Adipocyte (in vitro differentiated cells): ENCODE data around the gene ANO4.
A peak's percentile ranks its signal among the peaks of the same experiment; 100 is the strongest.

Source experiments
- DNase-seq: peaks from one replicate; pipeline ENCODE4 v3.0.0-alpha.2; 2015; ENCODE audit warnings: low read depth
- H3K27me3 ChIP-seq: replicated peaks from 2 replicates; pipeline ENCODE4 v1.7.0; 2013; ENCODE audit warnings: mild to moderate bottlenecking, low read length, moderate library complexity; ENCODE audit not compliant: control insufficient read depth, insufficient read depth
- H3K36me3 ChIP-seq: 2 replicates; pipeline ENCODE4 v1.7.0; 2013; ENCODE audit warnings: low read length, mild to moderate bottlenecking, moderate library complexity; ENCODE audit not compliant: control insufficient read depth, insufficient read depth, severe bottlenecking
- H3K4me1 ChIP-seq: 2 replicates; pipeline ENCODE4 v1.7.0; 2013; ENCODE audit warnings: mild to moderate bottlenecking, low read length, moderate library complexity; ENCODE audit not compliant: control insufficient read depth, insufficient read depth
- H3K4me3 ChIP-seq: 2 replicates; pipeline ENCODE4 v1.7.0; 2013; ENCODE audit warnings: mild to moderate bottlenecking, low read length, moderate library complexity
- H3K9ac ChIP-seq: 2 replicates; pipeline ENCODE4 v1.7.0; 2013; ENCODE audit warnings: mild to moderate bottlenecking, low read length, moderate library complexity
- H3K9me3 ChIP-seq: 2 replicates; pipeline ENCODE4 v1.7.0; 2013; ENCODE audit warnings: mild to moderate bottlenecking, low read length, moderate library complexity; ENCODE audit not compliant: control insufficient read depth

The ANO4 gene

DNA sequence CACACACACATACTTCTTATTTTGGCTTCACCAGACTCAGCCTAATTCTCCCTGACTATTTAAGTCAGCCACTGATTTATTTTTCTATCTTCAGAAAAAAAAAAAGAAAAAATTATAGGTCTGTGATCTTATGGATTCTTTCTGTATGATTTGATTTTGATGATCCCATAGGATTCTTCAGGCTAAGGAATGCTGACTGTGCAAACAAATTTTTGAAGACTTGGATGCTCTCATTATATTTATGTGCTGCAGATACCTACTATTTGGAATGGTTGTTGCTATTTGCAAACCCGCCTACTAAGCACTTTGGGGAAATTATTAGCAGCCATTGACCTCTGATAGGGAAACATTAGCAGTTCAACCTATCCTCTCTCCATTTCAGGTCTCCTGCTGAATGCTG, 4.0 kb upstream of the ANO4 start:
- no peak overlapping the region for H3K9ac ChIP-seq
- no peak for DNase-seq
- peaks cover 7% of the 10 kb centered on the region for H3K4me1 ChIP-seq
- H3K36me3 ChIP-seq: no peaks in the 10 kb centered on the region
- no peaks in the 10 kb centered on the region for H3K9me3 ChIP-seq
- no peak overlapping the region for H3K4me3 ChIP-seq
- peaks cover 14% of the 10 kb centered on the region for H3K27me3 ChIP-seq

DNA sequence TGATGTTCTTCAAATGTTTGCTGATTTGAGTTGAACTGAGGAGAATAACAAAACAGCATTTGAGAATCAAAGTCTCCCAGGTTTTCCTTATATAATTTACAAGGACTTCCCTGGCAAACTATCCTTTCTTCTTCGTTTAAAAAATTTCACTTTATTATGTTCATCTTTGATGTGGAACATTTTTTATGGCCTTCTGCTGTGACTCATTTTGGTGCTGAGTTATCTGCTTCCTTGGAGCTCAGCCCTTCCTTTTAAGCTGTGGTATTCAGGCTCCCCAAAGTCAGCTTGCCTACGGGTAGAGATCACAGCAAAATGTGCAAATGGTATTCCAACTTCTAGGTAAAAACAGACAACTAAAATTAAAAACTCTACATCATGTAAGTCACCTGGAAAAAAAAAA, 1.4 kb upstream of the ANO4 start:
- Histone ChIP-seq H3K27me3 (peaks cover 22% of the 10 kb centered on the region), H3K9me3 (no peaks in the 10 kb centered on the region), H3K4me3 (no peak overlapping the region), H3K4me1 (peaks cover 7% of the 10 kb centered on the region), H3K36me3 (no peaks in the 10 kb centered on the region), H3K9ac (no peak overlapping the region)
- peak; percentile 31 for DNase-seq

DNA sequence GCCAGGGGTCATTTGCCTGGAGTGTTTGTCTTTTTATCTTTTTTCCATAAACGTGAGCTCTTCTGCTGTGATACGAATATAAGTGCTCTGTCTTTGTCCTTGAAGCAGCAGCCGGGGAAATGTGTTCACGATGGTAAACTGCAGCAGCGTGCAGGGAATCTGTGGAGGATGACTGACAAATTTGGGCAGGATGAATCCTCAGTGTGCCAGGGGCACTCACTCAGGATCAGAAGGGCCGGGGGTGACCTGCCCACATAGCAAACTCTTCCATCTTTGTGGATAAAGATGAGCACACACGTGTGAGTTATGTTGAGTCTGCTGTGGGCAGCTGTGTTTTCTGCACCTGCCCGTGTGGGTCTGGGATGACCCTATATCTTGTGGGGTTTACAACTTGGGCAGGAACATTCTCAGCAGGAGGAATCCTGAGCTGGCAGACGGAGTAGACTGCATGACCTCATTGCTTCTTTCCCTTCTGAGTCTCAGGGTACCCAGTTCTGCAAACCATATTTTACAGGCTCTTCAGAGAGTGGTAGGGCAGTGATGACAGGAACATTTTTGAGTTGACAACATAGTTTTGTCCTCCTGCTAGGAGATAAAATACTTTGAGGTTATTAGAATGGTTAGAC, 711 bp downstream of the ANO4 start:
- no peak overlapping the region for H3K9ac ChIP-seq
- peaks cover 22% of the 10 kb centered on the region for H3K27me3 ChIP-seq
- H3K4me1 ChIP-seq: peaks cover 7% of the 10 kb centered on the region
- H3K9me3 ChIP-seq: no peaks in the 10 kb centered on the region
- no peaks in the 10 kb centered on the region for H3K36me3 ChIP-seq
- no peak overlapping the region for H3K4me3 ChIP-seq
- DNase-seq: no peak

DNA sequence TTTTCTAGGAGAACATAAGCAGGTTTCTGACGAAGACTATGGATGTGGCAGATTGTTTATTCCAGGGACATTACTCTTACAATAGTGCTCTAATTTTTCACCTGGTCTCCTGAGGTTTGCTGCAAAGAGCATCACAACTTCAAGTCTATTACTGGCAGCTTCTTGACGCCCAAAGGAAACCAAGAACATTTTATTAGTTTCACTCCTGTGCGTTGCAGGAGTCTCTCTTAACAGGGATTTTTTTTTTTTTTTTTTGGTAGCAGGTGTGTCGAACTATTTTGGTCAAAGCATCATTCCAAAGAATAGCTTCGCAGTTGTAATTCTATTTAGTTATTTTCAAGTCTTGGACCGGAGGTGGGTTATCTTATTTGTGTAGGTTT, 1.2 kb downstream of the ANO4 start:
- H3K4me3 ChIP-seq: no peak overlapping the region
- DNase-seq: no peak
- H3K9me3 ChIP-seq: no peaks in the 10 kb centered on the region
- no peaks in the 10 kb centered on the region for H3K36me3 ChIP-seq
- peaks cover 7% of the 10 kb centered on the region for H3K4me1 ChIP-seq
- H3K27me3 ChIP-seq: peaks cover 22% of the 10 kb centered on the region
- H3K9ac ChIP-seq: no peak overlapping the region

DNA sequence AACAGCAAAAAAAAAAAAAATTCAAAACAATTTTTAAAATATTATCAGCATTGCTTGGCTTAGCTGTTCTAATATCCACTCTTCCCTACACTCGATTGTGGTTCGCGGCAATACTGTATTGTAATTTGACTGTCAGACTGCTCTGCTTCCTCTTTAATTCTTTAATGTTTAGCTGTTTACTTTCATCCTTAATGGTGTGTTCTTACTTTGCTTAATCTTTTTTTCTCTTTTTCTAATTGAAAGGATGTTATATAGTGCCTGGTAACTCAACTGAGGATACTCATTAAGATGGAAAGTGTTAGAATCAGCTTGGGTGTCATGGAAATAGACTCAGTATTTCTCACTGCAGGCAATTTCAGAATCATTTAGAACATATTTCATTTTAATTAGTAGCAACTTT, 2.0 kb downstream of the ANO4 start:
- no peak for DNase-seq
- Histone ChIP-seq H3K9ac (no peak overlapping the region), H3K36me3 (no peaks in the 10 kb centered on the region), H3K27me3 (peaks cover 22% of the 10 kb centered on the region), H3K9me3 (no peaks in the 10 kb centered on the region), H3K4me1 (peaks cover 7% of the 10 kb centered on the region), H3K4me3 (no peak overlapping the region)

DNA sequence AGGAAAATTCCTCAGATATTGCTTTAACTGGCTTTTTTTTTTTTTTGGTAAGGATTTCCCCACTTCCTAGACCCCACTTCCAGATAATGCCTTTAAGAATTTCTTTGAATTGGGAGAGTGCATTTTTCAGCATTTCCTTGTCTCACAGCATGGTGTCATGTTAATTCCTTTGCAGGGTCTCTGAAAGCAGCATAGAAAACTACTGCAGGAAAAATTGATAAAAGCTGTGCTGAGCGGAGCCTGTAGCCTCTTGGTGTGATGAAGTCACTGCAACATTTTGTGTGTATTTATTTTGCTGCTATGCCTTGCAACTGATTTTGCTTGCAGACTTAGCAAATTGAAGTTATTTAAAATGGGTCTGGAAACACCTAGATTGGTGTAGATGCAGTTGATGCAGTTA, 2.7 kb downstream of the ANO4 start:
- Histone ChIP-seq H3K4me3 (no peak overlapping the region), H3K4me1 (peaks cover 7% of the 10 kb centered on the region), H3K9me3 (no peaks in the 10 kb centered on the region), H3K9ac (no peak overlapping the region), H3K27me3 (peaks cover 22% of the 10 kb centered on the region), H3K36me3 (no peaks in the 10 kb centered on the region)
- no peak for DNase-seq

DNA sequence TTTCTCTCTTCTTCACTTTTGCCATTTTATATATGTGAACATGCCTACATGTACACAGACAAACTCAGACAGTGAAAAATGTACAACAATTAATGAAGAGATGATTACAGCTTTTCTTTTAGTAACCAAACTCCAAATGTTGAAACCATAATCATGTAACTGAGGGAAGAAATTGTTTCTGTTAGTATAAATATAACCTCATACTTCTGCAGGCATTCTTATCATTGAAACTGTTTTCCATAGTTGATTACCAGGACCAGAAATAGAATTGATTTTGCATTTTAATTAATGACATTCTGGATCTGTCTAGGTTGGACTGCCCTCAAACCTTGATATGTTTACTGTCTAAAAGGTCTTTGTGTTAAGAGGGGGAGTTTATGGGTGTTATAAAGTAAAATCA, 3.2 kb downstream of the ANO4 start:
- H3K27me3 ChIP-seq: peaks cover 22% of the 10 kb centered on the region

DNA sequence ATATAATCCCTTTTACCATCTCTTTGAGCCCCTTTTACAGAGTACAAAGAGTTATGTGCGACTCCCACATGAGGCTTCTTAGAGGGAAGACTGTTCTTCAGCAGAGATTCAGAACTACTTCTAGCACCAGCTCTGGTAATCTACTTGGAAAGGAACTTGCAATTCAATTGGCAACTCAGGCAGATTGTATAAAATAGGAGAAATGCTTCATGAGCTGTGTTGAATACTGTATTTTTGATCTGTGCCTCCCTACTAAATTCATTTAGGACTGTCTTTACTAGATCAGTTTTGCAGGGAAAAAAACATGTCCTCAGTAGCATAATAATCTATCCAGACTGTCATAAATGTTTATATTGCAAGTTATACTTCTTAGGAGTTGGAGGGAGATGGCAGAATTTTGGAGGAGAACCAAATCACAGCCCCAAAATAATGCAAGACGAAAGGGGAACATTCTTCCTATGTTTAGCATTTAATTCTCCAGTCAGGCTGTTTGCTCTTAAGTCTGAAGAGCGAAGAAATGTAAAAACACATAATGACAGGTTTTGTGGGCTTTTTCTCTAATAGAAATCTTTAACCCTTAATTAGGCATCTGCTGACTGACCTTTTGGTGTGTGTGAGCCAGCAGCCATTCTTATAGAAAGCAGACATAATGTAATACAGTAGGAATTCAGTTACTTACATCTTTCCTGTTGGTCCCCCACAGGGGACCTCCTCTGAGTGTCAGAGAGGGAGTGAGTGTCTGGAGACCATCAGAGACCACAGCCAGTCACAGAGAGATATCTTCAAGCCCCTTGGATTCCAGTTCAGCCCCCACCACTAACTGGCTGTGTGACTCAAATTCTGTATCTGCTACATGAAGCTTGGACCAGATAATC, 3.9 kb downstream of the ANO4 start:
- Histone ChIP-seq H3K4me1 (peaks cover 5% of the 10 kb centered on the region), H3K9me3 (no peaks in the 10 kb centered on the region), H3K27me3 (peaks cover 22% of the 10 kb centered on the region), H3K9ac (no peak overlapping the region), H3K36me3 (no peaks in the 10 kb centered on the region), H3K4me3 (no peak overlapping the region)
- no peak for DNase-seq

More for the DNA sequence above, 3.2 kb downstream of the ANO4 start:
- DNase-seq: no peak
- H3K9me3 ChIP-seq: no peaks in the 10 kb centered on the region
- H3K4me1 ChIP-seq: peaks cover 7% of the 10 kb centered on the region
- no peaks in the 10 kb centered on the region for H3K36me3 ChIP-seq
- H3K9ac ChIP-seq: no peak overlapping the region
- no peak overlapping the region for H3K4me3 ChIP-seq

DNA sequence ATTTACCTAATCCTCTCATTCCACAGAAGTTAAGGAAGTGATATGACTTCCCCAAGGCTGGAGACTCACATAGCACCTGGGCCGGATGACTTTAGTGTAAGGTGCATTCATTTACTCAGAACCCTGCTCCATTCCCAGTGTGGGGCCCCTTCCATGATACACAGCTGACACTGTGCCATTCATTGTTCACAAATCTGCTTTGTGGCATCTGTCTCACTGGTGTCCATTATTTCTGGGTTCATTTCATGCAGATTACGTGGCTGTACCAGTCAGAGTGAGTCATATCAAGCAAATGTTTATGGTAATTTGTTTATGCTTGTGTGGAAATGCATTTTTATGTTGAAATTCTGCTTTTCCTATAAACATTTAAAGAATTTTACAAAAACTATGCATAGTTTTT, 5.2 kb downstream of the ANO4 start:
- peak; percentile 40 for DNase-seq
- Histone ChIP-seq H3K36me3 (no peaks in the 10 kb centered on the region), H3K9me3 (peaks cover under 1% of the 10 kb centered on the region)

DNA sequence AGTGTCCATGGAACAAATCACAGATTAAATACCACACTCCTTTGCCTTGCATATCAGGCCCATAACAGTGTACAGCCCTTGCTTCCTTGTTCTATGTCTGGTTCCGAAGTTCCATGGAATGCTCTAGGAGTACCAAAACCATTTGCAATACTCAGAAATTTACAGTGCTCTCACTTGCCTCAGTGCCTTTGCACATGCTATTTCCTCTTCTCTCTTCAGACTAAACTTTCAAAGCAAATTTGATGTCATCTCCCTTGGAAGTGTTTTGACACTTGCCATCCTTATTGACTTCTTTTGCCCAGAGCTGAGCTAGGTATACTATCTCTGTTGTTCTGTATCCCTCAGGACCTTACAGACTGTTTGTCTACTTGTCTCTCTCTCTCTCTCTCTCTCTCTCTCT, 6.1 kb downstream of the ANO4 start:
- H3K4me3 ChIP-seq: no peak overlapping the region
- H3K27me3 ChIP-seq: peaks cover 6% of the 10 kb centered on the region
- no peak overlapping the region for H3K9ac ChIP-seq
- H3K9me3 ChIP-seq: peaks cover 4% of the 10 kb centered on the region
- DNase-seq: no peak
- no peaks in the 10 kb centered on the region for H3K4me1 ChIP-seq
- H3K36me3 ChIP-seq: no peaks in the 10 kb centered on the region

More for the DNA sequence above, 5.2 kb downstream of the ANO4 start:
- no peak overlapping the region for H3K9ac ChIP-seq
- peaks cover 16% of the 10 kb centered on the region for H3K27me3 ChIP-seq
- no peak overlapping the region for H3K4me3 ChIP-seq
- peaks cover 3% of the 10 kb centered on the region for H3K4me1 ChIP-seq

DNA sequence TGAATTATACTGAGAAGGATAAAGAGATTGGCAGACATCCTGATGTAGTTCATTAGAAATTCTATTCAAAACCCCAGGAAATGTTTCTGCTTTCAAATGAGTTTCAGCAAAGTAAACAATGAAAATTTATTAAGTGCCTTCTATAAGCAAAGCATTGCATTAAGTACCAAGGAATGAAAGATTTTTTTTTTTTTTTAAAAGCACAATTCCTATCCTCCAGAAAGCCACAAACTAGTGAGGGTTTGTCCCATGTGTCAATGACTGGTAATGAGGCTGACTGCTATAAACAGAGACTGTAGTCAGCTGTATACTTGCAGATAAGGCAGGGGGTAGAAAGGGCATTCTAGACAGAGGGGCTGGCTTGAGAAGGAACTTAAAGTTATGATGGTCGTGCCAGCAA, 6.7 kb downstream of the ANO4 start:
- Histone ChIP-seq H3K4me1 (no peaks in the 10 kb centered on the region), H3K9ac (no peak overlapping the region), H3K27me3 (peaks cover under 1% of the 10 kb centered on the region), H3K36me3 (no peaks in the 10 kb centered on the region), H3K9me3 (peaks cover 4% of the 10 kb centered on the region), H3K4me3 (no peak overlapping the region)
- DNase-seq: no peak
